Immature natural killer cell (primary cell): ENCODE measurements around the gene PHF19. TPM values are rescaled to one million over a fixed set of nuclear protein-coding genes. Genes with fewer than 3 reads are reported as not detected.

ENCODE experiments used
- DNase-seq, 3 donors: peaks; one replicate each; pipeline ENCODE4 v3.0.0; 2022; ENCODE audit warnings: mixed read lengths in 1 of 3
- H3K27ac Mint-ChIP-seq, 6 donors: one replicate each; pipeline ENCODE4 v1.8.0; 2020; ENCODE audit warnings: mixed read lengths in 6 of 6, mild to moderate bottlenecking in 5 of 6, inconsistent platforms in 4 of 6, moderate library complexity in 3 of 6
- H3K27me3 Mint-ChIP-seq, 3 donors: one replicate each; pipeline ENCODE4 v1.8.0; 2020 to 2021; ENCODE audit warnings: low read depth in 3 of 3, mild to moderate bottlenecking in 3 of 3, mixed read lengths in 3 of 3, moderate library complexity in 3 of 3, inconsistent platforms in 1 of 3
- H3K36me3 Mint-ChIP-seq, 3 donors: one replicate each; pipeline ENCODE4 v1.8.0; 2020; ENCODE audit warnings: mixed read lengths in 3 of 3, inconsistent platforms in 2 of 3, mild to moderate bottlenecking in 2 of 3
- H3K4me1 Mint-ChIP-seq, 2 donors: one replicate each; pipeline ENCODE4 v1.8.0; 2020; ENCODE audit warnings: inconsistent platforms in 2 of 2, mild to moderate bottlenecking in 2 of 2, mixed read lengths in 2 of 2, moderate library complexity in 1 of 2
- H3K4me3 Mint-ChIP-seq, 5 donors: one replicate each; pipeline ENCODE4 v1.8.0; 2020; ENCODE audit warnings: mild to moderate bottlenecking in 5 of 5, mixed read lengths in 5 of 5, inconsistent platforms in 3 of 5, moderate library complexity in 3 of 5
- H3K9me3 Mint-ChIP-seq, 6 donors: one replicate each; pipeline ENCODE4 v1.8.0; 2020; ENCODE audit warnings: mild to moderate bottlenecking in 6 of 6, mixed read lengths in 6 of 6, inconsistent platforms in 4 of 6, moderate library complexity in 3 of 6
- polyA plus RNA-seq, 3 donors: library from polyadenylated mRNA; unstranded; fragments of 300-500 nt; fragmentation: Illumina TruSeq; gene quantifications; one replicate each; pipeline ENCODE4 v1.2.3, GENCODE V29; 2021

Gene PHF19
- polyA plus RNA-seq, result 10 to 100 TPM; 12.1 to 12.9 (median 12.8) TPM

DNA sequence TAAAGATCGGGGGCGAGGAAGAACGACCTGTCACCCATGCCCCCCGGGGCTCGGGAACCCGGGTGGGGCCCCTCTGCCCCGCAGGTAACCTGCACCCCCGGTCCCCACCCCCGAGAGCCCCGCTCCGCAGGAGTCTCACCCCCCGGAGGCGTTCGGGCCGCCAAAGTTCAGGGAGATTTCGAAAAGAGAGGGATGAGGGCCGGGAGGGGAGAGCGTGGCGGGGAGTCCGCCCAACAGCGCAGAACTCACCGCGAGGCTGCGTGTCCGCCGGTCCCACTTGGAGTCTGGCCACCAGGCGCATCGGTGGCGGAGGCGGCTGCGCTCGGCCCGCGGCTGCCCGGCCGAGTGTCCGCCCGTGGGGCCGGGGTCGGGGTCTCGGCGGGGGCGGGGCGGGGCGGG, at the start of gene PHF19:
PHF19 (minus strand) TSS at position 347 of the 399 bp plus-strand sequence. CDS start 2,447 bp downstream, outside the sequence.
- no peaks in the 10 kb centered on the region for H3K9me3 Mint-ChIP-seq
- H3K4me1 Mint-ChIP-seq, result peaks cover 36 to 39% of the 10 kb centered on the region in 2 donors
- H3K36me3 Mint-ChIP-seq, result peaks cover 4 to 11% (median 5%) of the 10 kb centered on the region in 3 donors
- peak; percentile 19 to 26 (median 25) for DNase-seq
- peaks cover 3 to 7% (median 3%) of the 10 kb centered on the region in 3 donors for H3K27me3 Mint-ChIP-seq
- peak within 1 kb of the TSS; percentile 79 to 97 (median 90) for H3K27ac Mint-ChIP-seq
- H3K4me3 Mint-ChIP-seq, result peak within 1 kb of the TSS; percentile 89 to 98 (median 93)

GRCh38 chr9:120926397-120926928, 49.5 kb upstream of the PHF19 start, which contains the start of gene TRAF1:
Gene TRAF1, minus strand, starts transcription at chr9:120926796. Its CDS starts 721 bp downstream, at chr9:120926075.
- Mint-ChIP-seq H3K4me1 (peaks cover 92 to 96% of the 10 kb centered on the region in 2 donors), H3K27me3 (peaks cover 2 to 30% (median 9%) of the 10 kb centered on the region in 3 donors), H3K4me3 (peak within 1 kb of the TSS; percentile 91 to 98 (median 95)), H3K9me3 (no peaks in the 10 kb centered on the region), H3K27ac (peak within 1 kb of the TSS; percentile 90 to 98 (median 94)), H3K36me3 (peaks cover 3 to 5% (median 4%) of the 10 kb centered on the region in 3 donors)
- DNase-seq, result no peak

- no peaks in the 10 kb centered on the region for H3K9me3 Mint-ChIP-seq
- H3K4me1 Mint-ChIP-seq, result peaks cover 93 to 96% of the 10 kb centered on the region in 2 donors
- H3K27ac Mint-ChIP-seq, result peak overlapping the region; percentile 90 to 98 (median 94)
- DNase-seq, result peak; percentile 47 to 64 (median 63)
- H3K36me3 Mint-ChIP-seq, result peaks cover 3 to 5% (median 5%) of the 10 kb centered on the region in 3 donors
- peak overlapping the region; percentile 91 to 98 (median 95) for H3K4me3 Mint-ChIP-seq
- peaks cover 2 to 29% (median 9%) of the 10 kb centered on the region in 3 donors for H3K27me3 Mint-ChIP-seq
These were observed 48.8 kb upstream of the PHF19 start for GRCh38 chr9:120925535-120926396.

DNA sequence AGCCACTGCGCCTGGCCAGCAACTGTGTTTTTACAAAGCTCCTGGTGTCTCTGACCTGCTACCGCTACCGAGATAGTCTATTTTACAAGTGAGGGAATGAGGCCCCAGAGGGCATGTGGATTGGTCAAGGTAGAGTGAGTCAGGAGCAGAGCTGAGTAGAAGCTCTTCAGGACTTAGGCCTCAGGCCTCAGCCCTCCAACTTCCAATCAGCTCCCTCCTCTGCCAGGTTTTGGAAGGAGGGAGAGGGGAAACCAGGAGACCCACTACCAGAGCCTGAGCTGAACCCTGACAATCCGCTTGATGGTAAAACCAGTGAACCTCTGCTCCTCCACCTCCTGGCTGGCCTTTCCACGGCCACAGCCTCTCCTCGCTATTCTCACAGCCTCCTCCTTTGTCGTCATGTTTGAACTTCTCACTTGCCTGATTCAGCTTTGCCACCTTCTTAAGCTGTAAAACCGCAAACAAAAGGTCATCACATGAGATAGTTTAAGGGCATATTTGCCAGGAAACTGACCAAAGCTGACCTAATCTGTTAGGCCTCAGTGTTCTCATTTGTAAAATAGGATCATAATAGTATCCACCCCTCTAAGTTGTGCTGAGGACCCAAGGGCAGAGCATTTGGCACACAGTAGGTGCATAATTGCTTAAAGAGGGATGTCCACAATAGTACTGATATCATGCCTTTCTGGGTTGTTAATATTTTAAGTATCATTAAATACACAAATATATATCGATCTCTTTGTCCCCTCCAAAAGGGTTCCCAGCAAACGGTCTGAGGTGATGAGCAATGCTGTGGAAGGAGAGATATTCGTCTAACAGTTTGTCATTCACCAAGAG, 47.9 kb upstream of the PHF19 start:
- Mint-ChIP-seq H3K36me3 (peaks cover 3 to 6% (median 5%) of the 10 kb centered on the region in 3 donors), H3K27ac (peak overlapping the region; percentile 90 to 98 (median 94)), H3K4me1 (peaks cover 94 to 96% of the 10 kb centered on the region in 2 donors), H3K4me3 (peak overlapping the region; percentile 91 to 98 (median 95)), H3K9me3 (no peaks in the 10 kb centered on the region), H3K27me3 (peaks cover 2 to 28% (median 9%) of the 10 kb centered on the region in 3 donors)
- DNase-seq, result peak; percentile 68 to 79 (median 72)

DNA sequence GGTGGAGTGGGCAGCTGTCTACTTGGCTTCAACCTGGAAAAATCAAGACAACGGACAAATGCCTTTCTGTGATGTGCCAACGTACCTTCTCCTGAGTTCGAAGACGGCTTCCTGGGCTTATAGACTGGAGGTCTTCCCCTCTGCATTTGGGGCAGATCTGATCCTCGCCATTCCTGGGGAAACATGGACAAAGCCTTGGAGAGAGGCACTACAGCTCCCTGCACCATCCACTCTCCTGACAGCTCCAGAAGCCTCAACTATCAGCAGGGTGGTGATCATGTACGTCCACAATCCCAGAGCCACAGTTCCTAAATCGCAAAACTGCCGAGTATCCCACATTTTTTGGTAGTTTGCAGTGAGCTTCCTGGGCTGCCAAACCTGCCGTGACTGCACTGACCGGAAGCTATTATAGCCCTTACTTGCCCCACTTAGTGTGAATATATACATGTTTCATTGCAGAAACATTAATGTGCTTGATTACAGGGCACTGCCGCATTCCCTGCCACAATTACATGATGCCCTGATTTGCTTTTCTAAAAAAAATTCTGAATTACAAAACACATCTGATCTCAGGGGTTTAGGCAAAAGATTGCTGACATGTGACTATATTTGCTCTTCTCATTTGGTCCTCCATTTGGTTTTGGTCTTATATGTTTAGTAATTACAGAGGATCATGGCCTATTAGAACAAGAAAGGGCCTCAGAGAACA, 46.8 kb upstream of the PHF19 start:
- Mint-ChIP-seq H3K4me1 (peaks cover 97 to 99% of the 10 kb centered on the region in 2 donors), H3K36me3 (peaks cover 5 to 11% (median 7%) of the 10 kb centered on the region in 3 donors), H3K9me3 (no peaks in the 10 kb centered on the region), H3K27ac (peak overlapping the region; percentile 90 to 98 (median 94)), H3K4me3 (peak overlapping the region; percentile 91 to 98 (median 95)), H3K27me3 (peaks cover 2 to 26% (median 7%) of the 10 kb centered on the region in 3 donors)
- DNase-seq, result no peak

DNA sequence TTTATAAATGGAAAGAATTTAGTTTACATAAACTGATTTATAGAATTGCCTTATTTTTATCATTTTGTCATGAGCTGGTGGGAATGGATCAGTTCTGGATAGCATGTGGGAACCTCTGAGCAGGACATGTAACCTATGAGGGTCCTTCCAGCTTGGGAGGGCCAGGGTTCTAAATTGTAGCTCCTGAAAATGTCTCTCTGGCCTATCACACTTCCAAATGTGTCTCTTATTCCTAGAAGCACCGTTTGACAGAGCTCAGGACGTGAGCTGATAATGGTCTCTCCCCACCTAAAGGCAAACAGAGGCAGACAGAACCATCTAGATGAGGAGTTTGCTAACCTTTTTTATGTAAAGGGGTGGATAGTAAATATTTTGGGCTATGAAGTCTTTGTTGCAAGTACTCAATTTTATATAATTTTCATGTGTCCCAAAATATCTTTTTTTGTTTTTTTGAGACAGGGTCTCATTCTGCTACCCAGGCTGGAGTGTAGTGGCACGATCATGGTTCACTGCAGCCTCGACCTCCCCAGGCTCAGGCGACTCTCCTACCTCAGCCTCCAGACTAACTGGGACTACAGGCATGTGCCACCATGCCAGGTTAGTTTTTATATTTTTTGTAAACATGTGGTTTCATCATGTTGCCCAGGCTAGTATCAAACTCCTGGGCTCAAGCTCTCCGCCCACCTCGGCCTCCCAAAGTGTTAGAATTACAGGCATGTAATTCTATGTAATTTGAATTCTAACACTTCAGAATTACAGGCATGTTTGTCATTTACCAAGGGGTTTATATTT, 45.6 kb upstream of the PHF19 start:
- Mint-ChIP-seq H3K9me3 (no peaks in the 10 kb centered on the region), H3K27me3 (peaks cover 2 to 19% (median 7%) of the 10 kb centered on the region in 3 donors), H3K27ac (peak overlapping the region; percentile 90 to 98 (median 94)), H3K36me3 (peaks cover 5 to 14% (median 10%) of the 10 kb centered on the region in 3 donors), H3K4me1 (peaks cover 96 to 97% of the 10 kb centered on the region in 2 donors), H3K4me3 (peak overlapping the region; percentile 29 to 98 (median 42))
- DNase-seq, result no peak

GRCh38 chr9:120921661-120922181, 44.7 kb upstream of the PHF19 start:
- Mint-ChIP-seq H3K9me3 (no peaks in the 10 kb centered on the region), H3K27ac (peak overlapping the region; percentile 62 to 98 (median 92)), H3K4me1 (peaks cover 92 to 96% of the 10 kb centered on the region in 2 donors)

GRCh38 chr9:120920806-120921178, 43.8 kb upstream of the PHF19 start:
- H3K27ac Mint-ChIP-seq, result peak overlapping the region; percentile 62 to 98 (median 84)
- no peaks in the 10 kb centered on the region for H3K9me3 Mint-ChIP-seq
- peak overlapping the region in 3 of 5 donors; percentile 70 to 77 (median 74) for H3K4me3 Mint-ChIP-seq
- peaks cover 10 to 26% (median 18%) of the 10 kb centered on the region in 3 donors for H3K36me3 Mint-ChIP-seq
- H3K27me3 Mint-ChIP-seq, result peaks cover 0 to 10% (median 4%) of the 10 kb centered on the region in 3 donors
- peaks cover 90 to 96% of the 10 kb centered on the region in 2 donors for H3K4me1 Mint-ChIP-seq
- no peak for DNase-seq

More at GRCh38 chr9:120921661-120922181, 44.7 kb upstream of the PHF19 start:
- Mint-ChIP-seq H3K36me3 (peaks cover 8 to 22% (median 17%) of the 10 kb centered on the region in 3 donors), H3K27me3 (peaks cover 2 to 17% (median 7%) of the 10 kb centered on the region in 3 donors), H3K4me3 (peak overlapping the region in 2 of 5 donors; percentile 23 to 77)
- DNase-seq, result no peak

GRCh38 chr9:120919843-120920805, 43.1 kb upstream of the PHF19 start:
- H3K27ac Mint-ChIP-seq, result peak overlapping the region; percentile 73 to 98 (median 90)
- H3K4me1 Mint-ChIP-seq, result peaks cover 83 to 91% of the 10 kb centered on the region in 2 donors
- H3K4me3 Mint-ChIP-seq, result peak overlapping the region; percentile 69 to 77 (median 71)
- H3K27me3 Mint-ChIP-seq, result peaks cover 0 to 6% (median 4%) of the 10 kb centered on the region in 3 donors
- DNase-seq, result peak in 2 of 3 donors; percentile 43 to 44
- no peaks in the 10 kb centered on the region for H3K9me3 Mint-ChIP-seq
- peaks cover 10 to 26% (median 18%) of the 10 kb centered on the region in 3 donors for H3K36me3 Mint-ChIP-seq

GRCh38 chr9:120918931-120919842, 42.2 kb upstream of the PHF19 start:
- DNase-seq, result no peak
- Mint-ChIP-seq H3K4me1 (peaks cover 74 to 82% of the 10 kb centered on the region in 2 donors), H3K27me3 (peaks cover 0 to 2% (median 0%) of the 10 kb centered on the region in 3 donors), H3K9me3 (no peaks in the 10 kb centered on the region), H3K27ac (peak overlapping the region; percentile 73 to 98 (median 90)), H3K36me3 (peaks cover 10 to 33% (median 18%) of the 10 kb centered on the region in 3 donors), H3K4me3 (peak overlapping the region; percentile 69 to 77 (median 71))
